Fibroblast of pulmonary artery (primary cell): ENCODE results near the gene KCNIP4.

Experiments
- DNase-seq: peaks from one replicate; pipeline ENCODE4 v3.0.0-alpha.2; 2010; ENCODE audit warnings: low read depth
- H3K4me3 ChIP-seq: replicated peaks from 2 replicates; pipeline ENCODE4 v1.5.1; 2011; ENCODE audit warnings: low read depth, mild to moderate bottlenecking, control low read depth, low read length, moderate library complexity
- TF ChIP-seq, protein P1 (sequence below): IDR thresholded peaks from 2 replicates; pipeline ENCODE4 v1.5.1; 2011; ENCODE audit warnings: mild to moderate bottlenecking, control low read depth, low read length, inconsistent platforms; ENCODE audit errors: missing control alignments

The KCNIP4 gene

DNA sequence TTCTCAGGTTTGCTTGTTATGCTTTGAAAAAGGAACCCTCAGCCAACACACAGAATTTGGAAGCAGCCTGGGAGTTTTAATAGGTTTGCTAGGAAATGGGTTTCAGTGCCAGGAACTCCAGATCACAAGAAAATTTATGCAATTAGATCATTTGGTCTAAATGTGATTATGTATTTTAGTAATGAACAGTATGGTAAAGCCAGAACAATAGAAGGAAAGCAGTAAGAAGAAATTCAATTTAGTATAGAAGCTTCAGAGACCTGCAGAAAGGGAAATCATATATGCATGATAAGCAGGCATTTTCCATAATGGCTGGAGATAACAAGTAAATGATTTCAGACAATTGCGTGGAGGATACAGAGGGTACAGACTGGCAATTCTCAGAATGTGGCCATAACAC is 184.7 kb downstream of the KCNIP4 start:
- H3K4me3 ChIP-seq: no peak overlapping the region
- TF ChIP-seq, protein P1, sequence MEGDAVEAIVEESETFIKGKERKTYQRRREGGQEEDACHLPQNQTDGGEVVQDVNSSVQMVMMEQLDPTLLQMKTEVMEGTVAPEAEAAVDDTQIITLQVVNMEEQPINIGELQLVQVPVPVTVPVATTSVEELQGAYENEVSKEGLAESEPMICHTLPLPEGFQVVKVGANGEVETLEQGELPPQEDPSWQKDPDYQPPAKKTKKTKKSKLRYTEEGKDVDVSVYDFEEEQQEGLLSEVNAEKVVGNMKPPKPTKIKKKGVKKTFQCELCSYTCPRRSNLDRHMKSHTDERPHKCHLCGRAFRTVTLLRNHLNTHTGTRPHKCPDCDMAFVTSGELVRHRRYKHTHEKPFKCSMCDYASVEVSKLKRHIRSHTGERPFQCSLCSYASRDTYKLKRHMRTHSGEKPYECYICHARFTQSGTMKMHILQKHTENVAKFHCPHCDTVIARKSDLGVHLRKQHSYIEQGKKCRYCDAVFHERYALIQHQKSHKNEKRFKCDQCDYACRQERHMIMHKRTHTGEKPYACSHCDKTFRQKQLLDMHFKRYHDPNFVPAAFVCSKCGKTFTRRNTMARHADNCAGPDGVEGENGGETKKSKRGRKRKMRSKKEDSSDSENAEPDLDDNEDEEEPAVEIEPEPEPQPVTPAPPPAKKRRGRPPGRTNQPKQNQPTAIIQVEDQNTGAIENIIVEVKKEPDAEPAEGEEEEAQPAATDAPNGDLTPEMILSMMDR: no peak
- DNase-seq: no peak

DNA sequence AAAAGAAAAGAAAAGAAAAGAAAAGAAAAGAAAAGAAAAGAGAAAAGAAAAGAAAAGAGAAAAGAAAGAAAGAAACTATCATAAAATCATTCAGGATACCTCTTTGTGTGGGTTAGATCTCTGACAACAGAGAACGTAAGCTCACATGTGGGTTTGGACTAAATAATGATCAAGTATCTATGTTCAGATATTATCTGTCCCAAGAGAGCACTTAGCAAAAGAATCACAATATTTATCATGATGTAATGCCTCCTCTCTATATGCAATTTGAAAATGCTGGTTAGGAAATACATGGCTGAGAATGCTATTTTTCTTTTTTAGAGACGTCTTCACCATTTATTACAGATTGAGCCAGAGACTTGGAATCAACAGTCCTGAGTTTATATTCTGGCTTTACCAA is 191.3 kb downstream of the KCNIP4 start:
- no peak for DNase-seq
- TF ChIP-seq, protein P1: no peak
- no peak overlapping the region for H3K4me3 ChIP-seq

DNA sequence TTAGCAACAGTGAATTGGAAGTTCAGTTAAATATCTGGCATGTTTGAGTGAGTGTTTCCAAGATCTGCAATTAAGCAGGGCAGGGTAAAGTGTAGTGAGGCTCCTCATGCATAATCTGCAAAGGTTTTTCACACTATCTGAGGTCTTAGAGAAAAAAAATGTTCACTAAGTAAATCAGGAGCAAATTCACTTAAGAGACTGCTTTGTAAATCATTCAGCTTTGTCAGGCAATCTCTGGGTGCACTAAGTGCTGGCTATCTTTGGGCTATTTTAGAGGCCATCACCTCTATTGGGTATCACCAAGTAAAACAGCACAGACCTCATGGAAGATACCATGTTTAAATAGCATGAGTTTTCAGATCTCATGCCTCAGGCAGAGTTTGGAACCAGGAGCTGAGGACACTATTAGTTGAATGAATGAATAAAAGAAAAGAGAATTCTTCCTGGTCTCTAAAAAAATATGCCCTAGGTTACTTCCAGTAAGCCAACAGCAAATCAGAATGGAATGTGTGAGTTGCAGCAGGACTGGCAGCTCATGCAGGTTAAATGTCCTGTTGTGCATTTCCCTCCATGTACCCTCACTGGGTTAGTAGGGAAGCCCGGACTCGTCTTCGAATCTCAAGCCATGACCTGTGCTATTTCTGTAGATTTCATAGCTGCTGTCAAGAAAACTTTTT is 195.3 kb downstream of the KCNIP4 start:
- TF ChIP-seq, protein P1: no peak
- no peak overlapping the region for H3K4me3 ChIP-seq
- no peak for DNase-seq

DNA sequence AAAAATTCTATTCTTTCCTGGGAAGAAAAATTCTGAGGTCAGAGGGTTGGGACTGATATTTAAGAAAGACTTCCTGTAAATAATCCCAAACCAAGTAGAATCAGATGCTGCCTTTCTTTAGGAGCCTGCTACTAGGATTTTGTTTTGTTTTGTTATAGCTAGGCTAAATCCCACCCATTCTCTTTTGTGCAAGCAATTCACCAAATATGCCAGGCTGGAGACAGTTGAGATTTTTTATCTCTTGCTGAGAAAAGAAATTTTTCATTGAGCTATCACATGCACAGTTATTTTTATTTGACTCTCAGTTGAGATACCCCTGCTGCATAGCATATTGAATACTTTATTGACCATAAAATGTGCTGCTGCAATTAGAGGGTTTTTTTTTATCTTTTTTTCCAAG is 196.0 kb downstream of the KCNIP4 start:
- no peak overlapping the region for H3K4me3 ChIP-seq
- no peak for DNase-seq
- TF ChIP-seq, protein P1: no peak

DNA sequence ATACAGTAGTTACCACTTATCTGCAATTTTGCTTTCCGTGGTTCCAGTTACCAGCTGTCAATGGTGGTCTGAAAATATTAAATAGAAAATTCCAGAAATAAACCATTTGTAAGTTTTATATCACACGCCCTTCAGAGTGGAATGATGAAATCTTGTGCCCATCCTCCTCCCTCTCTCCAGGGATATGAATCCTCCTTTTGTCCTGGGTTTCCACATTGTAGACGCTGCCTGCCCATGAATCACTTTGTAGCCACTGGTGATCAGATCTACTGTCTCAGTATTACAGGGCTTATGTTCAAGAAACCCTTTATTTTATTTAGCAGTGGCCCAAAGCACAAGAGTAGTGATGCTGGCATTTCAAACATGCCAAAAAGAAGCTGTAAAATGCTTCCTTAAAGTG is 198.6 kb downstream of the KCNIP4 start:
- TF ChIP-seq, protein P1: no peak
- no peak overlapping the region for H3K4me3 ChIP-seq
- no peak for DNase-seq

DNA sequence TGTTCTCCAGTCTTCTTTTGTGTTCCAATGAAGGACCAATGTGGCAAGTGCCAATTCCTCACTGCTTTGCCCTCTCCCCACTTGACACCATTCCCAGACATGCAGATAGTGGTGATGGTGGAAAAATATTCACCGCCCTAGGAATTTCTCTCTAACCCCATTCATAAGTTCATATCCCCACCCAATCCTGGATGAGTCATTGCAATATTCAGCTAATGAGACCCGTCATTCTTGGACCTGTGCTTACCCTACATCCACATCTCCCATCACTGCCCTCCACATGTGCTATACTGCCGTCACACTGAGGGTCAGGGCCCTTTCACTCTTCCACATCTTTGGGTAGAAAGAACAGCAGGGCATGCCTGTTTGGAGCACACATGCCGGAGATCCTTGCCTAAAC is 199.2 kb downstream of the KCNIP4 start:
- TF ChIP-seq, protein P1: no peak
- no peak overlapping the region for H3K4me3 ChIP-seq
- no peak for DNase-seq

DNA sequence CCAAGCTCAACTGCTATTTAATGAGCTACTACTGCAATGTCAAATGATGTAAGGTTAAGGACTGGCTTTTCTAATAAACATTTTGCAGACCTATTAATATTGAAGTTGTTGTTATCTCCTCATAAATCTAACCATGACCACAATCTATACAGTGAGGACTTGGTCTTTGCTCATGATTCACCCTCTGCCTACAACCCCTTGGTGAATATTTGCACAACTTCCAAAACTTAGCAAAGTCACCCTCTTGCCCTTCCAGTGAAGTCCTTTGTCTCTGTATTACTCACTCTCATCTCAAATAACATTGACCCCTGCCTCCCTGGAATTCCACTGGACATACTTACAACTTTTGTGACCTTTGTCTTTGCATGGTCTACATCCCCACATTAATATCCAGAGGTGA is 204.5 kb downstream of the KCNIP4 start:
- DNase-seq: no peak
- TF ChIP-seq, protein P1: no peak
- H3K4me3 ChIP-seq: no peak overlapping the region
